ENCODE measurements around the gene MRPL23.

Gene MRPL23

GRCh38 chr11:1946812-1947484 is at the start of gene MRPL23:
MRPL23 (plus strand) TSS chr11:1947332; CDS start chr11:1947363, 31 bp downstream.
- no peak for DNase-seq (ENCODE audit: low spot score)

DNA sequence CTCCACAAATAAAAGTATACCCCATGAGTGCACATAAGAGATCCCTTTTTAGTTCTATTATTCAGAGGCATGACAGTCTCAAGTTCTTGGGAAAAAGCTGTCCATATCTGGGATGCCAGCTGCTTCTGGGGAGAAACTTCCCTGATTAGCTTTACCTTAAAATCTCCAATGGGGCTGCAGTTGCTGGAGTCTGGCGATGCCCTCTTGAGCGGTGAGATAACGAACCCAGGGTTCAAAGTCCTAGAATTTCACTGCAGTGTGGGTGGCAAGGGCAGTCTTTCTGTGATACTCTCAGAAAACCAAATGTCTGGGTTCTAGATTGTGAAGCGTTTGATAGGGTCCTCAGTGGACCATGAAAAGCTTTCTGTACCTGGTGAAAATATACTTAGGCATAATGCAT is 48.0 kb upstream of the MRPL23 start:
- DNase-seq (ENCODE audit: low spot score), result no peak

DNA sequence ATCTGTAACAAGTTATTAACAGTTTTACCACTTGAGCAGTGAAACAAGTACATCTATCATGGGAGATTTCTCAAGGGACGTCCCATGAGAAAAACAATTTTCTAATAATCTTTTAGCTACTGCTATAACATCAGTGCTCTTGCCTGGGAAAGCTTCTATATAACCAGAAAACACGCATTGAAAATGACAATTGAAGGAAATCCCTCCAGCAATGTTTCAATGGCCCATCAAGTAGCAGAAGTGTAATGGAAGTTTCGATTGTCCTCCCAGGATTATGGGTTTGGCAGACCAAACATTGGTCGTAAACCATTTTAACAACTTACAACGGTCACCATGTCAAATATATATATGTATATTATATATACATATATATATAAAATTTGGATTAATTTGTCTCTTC is 47.4 kb upstream of the MRPL23 start:
- DNase-seq (ENCODE audit: low spot score), result no peak

- DNase-seq (ENCODE audit: low spot score), result no peak
Observed at GRCh38 chr11:1906181-1906580, 41.0 kb upstream of the MRPL23 start.

DNA sequence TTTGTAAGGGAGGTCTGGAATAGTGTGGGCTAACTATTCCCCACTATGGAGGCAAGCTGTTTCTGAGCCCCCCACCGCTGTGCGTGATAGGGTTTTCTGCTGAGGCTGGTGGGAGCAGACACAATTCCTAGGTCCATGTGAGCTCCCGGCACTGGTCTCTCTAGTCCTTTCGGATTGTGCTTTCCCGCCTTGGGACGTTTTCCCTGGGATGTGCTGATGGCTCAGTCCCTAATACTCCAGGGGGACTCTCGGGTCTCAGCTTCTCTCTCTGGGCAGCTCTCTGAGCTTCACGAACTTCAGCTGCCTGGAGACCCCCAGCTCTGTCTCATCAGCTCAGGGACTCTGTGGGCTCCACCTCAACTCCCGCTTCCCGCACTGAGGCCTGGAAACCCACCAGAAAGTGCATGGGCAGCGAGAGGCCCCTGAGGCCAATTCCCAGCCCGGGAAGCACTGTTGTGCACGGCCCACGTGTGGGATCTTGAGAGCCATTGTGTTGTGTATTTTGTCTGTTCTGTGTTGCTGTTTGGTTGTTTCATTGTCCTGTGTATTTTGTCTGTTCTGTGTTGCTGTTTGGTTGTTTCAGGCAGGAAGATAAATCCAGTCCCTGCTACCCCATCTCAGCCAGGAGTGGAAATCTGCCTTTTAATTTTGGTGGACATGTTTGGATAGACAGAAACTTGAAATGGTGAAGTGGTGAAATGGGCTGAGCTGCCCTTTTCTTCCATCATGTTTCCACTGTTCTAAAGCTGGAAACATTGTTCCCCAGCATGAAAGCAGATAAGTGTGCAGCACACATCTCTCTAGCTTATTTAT is 40.3 kb upstream of the MRPL23 start:
- no peak for DNase-seq (ENCODE audit: low spot score)

DNA sequence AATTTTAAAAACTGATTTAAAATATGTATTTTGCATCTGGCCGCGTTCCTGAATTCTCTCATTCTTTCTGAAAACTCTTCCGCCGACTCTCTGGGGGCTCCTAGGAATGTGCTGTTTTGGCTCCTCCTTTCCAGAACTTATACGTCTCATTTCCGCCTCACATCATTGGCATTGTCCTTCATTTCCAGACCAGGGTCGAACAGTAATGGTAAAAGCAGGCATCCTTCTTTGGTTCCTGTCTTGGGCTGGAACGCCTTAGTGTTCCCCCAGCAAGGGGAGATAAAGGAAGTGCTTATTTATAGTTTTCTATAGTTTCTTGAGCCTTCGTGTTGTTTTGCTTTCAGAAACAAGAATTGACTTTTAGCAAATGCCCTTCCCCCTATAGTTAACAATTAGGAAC is 38.5 kb upstream of the MRPL23 start:
- no peak for DNase-seq (ENCODE audit: low spot score)

GRCh38 chr11:1909524-1909923 is 37.6 kb upstream of the MRPL23 start:
- no peak for DNase-seq (ENCODE audit: low spot score)

DNA sequence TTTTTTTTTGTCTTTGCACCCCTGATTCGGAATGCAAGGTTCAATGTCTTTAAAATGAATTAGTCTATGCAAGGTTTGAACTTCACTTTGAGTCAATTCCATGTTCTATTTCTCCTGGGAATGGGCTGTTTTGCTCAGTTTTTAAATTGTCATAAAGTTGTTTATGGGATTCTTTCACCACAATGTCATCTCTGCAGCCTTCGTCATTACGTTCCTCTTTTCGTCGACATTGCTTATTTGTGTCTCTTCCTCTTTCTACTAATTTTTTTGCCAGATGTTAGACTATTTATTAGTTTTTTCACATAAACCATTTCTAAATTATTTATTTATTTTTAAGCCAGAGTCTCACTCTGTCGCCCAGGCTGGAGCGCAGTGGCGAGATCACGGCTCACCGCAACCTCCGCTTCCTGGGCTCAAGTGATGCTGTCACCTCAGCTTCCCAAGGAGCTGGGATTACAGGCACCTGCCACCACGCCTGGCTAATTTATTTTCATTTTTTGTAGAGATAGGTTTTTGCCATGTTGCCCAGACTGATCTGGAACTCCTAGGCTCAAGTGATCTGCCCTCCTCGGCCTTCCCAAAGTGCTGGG is 34.7 kb upstream of the MRPL23 start:
- no peak for DNase-seq (ENCODE audit: low spot score)

- DNase-seq (ENCODE audit: low spot score), result no peak
Observed at GRCh38 chr11:1913271-1914060, 33.7 kb upstream of the MRPL23 start.

DNA sequence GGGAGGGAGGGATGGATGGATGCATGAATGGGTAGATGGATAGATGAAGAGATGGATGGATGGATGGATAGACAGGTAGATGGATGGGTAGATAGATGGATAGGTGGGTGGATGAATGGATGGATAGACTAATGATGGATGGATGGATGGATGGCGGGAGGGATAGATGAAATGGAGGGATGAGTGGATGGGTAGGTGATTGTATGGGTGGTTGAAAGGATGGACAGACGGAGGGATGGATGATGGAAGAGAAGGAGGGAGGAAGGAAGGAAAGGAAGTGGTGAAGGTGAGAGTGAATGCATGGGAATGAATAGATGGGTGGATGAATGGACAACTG is 31.4 kb upstream of the MRPL23 start:
- no peak for DNase-seq (ENCODE audit: low spot score)

DNA sequence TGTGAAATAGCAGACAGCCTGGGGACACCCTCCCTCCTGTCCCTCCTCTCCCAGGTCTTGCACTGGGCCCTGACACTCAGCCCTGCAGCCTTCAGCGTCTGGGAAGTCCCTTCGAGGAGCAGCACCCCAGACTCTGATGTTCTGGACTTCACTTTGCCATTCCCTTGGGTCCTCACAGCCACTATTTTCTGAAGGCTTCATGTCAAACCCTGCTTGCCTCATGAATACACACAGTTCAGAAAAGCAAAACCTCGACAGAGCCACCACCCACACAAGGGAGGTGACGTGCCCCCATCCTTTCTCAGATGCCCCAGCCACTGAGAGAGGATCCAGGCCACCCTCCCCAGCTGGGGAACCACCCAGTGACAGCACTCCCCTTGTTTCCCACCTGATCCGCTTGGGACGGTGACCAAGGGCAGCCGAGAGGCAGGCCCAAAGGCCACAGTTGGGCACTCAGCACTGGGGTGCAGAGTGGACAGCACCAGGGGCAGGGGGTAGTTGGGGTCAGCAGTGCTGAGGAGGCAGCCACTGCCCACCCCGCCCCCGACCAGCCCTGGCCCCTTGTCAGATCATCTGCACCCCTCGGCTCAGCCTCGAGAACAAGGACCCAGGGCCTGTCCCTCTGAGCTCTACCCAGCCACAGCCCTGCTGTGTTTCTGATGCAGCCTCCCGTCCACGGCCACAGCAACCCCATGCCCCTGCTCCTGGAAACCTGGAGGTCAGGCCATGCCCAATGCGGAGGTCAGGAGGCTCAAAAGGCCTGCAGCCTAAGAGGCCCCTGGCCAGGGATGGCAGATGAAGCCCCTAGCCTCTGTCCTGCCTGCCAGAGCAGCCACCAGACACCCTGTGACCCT is 30.8 kb upstream of the MRPL23 start:
- no peak for DNase-seq (ENCODE audit: low spot score)

GRCh38 chr11:1916986-1917522 is 30.1 kb upstream of the MRPL23 start:
- no peak for DNase-seq (ENCODE audit: low spot score)

GRCh38 chr11:1917523-1918435 is 29.4 kb upstream of the MRPL23 start:
- DNase-seq (ENCODE audit: low spot score), result peak; percentile 34

DNA sequence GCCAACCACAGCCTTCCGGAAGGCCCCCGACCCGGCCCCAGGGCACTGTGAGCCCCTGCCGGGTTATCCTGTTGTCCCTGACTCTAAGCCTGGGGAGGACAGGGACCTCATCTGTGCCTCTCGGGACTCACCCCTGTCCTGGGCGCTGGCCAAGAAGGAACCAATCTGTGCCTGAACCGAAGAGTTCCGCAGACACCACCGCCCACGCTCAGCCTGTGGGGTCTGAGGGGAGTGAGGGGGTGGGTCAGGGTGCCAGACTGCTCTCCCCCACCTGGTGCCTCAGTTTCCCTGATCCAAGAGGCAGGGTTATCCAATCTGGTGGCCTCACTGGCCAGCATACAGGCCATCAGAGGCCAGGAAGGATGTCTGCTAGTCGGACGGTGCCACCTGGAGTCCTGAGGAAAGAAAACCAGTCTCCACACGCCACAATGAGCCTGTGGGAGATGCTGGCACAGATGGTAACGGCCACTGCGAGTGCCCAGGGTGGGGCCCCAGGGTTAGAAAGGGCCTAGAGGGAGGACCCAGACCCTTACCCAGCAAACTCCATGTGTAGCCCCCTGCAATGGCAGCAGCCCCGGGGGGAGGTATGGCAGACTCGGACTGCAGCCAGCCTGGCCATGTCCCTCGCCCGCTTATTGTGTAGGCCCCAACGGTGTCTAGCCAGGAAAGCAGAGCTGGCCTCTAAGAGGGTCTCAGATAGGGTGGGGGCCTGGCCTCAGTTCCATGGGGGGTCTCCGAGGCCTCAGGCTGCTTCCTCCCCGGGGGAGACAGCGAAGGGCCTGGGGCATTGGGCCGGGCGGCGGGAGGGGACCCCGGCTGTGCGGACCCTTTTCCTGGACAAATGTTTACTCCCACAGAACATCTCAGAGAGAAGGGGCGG is 28.5 kb upstream of the MRPL23 start:
- DNase-seq (ENCODE audit: low spot score), result peak; percentile 14

- DNase-seq (ENCODE audit: low spot score), result peak; percentile 41
Observed at GRCh38 chr11:1919391-1920127, 27.6 kb upstream of the MRPL23 start, which contains the start of gene TNNT3. TNNT3 (plus strand) TSS chr11:1919703; CDS start chr11:1922875, 3,172 bp downstream.

- no peak for DNase-seq (ENCODE audit: low spot score)
Observed at GRCh38 chr11:1920128-1920908, 26.8 kb upstream of the MRPL23 start.

DNA sequence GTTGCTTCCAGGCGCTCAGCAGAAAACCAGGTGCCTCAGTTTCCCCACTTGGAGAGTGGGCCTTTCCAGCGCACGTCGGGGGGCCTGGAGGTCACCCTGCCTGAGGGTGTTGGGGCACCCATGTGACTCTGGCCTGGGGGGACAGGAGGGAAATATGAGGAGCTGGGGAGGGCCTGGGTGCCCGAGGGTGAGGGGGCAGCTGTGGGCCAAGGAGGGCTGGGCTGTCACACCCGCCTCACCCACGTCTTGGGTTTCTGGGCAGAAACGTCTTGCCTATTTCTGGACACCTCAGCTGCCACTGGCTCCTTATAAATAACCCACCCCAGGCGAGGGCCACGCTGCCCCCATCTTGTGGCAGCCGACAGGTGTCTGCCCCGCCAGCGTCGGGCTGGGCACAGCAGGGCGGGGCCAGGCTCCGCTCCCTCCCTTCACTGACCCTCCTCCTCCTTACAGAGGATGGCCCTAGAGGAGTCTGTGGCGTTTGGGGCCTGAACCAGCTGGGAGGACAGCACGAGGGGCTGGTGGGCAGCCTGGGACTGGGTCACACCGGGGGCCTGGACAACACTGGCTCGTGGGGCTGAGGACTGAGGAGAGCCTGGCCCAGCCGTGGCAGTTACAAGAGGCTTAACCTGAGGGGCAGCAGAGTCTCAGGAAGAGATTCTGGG is 26.1 kb upstream of the MRPL23 start:
- DNase-seq (ENCODE audit: low spot score), result no peak
